HCT116 (cell line): Measurements from ENCODE around the gene USP2. TPM values are rescaled to one million over a fixed set of nuclear protein-coding genes. Genes with fewer than 3 reads are reported as not detected.

Experiments used
- ATAC-seq: fragments of 200-7000 bp; cut with Tn5 transposase; 2 replicates; pipeline ENCODE4 v1.9.1; 2020; ENCODE audit warnings: mild to moderate bottlenecking, moderate library complexity
- BruUV-seq: library from RNA; stranded (reverse); fragments of 400-500 nt; replicated peaks from 2 replicates; lab custom pipeline; 2021; lab: Mats Ljungman, UMichigan
- CTCF ChIA-PET: fragments of 300-600 bp; sonication (Branson Sonifier 250); formaldehyde crosslinking; loops from one replicate; lab custom pipeline; 2021; ENCODE audit warnings: antibody characterized with exemption; lab: Charles Lee
- POLR2A ChIA-PET: fragments of 300-600, 350-600 bp; sonication (Branson Sonifier 250); formaldehyde crosslinking; loops from one replicate; lab custom pipeline; 2021; ENCODE audit warnings: antibody characterized with exemption; lab: Charles Lee
- RAD21 ChIA-PET, 2 experiments: fragments of 300-600 bp; sonication (Branson Sonifier 250); formaldehyde crosslinking; loops; one replicate each; lab custom pipeline; 2023; ENCODE audit warnings: low total read pairs in 2 of 2; ENCODE audit not compliant: uncharacterized antibody in 2 of 2, unreplicated experiment in 2 of 2, low non-redundant PET in 1 of 2; lab: Charles Lee
- DNase-seq: peaks from one replicate; pipeline ENCODE4 v3.0.0-alpha.2; 2010; ENCODE audit warnings: low read depth, low spot score
- H2AFZ ChIP-seq: fragments of 200-600 bp; shearing (Covaris generic), sonication (generic); 2 replicates; pipeline ENCODE4 v1.6.1; 2017; ENCODE audit warnings: low read depth, mixed run types, mixed read lengths, antibody characterized with exemption, low read length; ENCODE audit not compliant: poor library complexity, severe bottlenecking
- H3K27ac ChIP-seq: 2 replicates; pipeline ENCODE4 v1.5.1; 2012; ENCODE audit warnings: low read depth, low read length
- H3K27me3 ChIP-seq: fragments of 200-600 bp; sonication (generic); 2 replicates; pipeline ENCODE4 v1.6.1; 2016; ENCODE audit warnings: mixed run types, low read length, mixed read lengths; ENCODE audit not compliant: insufficient read depth
- H3K36me3 ChIP-seq, 2 experiments: fragments of 200-500 bp in 1 of 2; fragments of 200-600 bp in 1 of 2; sonication (Bioruptor generic) in 1 of 2; sonication (generic) in 1 of 2; 2 replicates each; pipeline versions ENCODE4 v1.5.1 to v1.6.1; 2014 to 2016; ENCODE audit warnings: low read length in 2 of 2, inconsistent platforms in 1 of 2, mixed read lengths in 1 of 2, mixed run types in 1 of 2; ENCODE audit not compliant: insufficient read depth in 2 of 2, control insufficient read depth in 1 of 2
- H3K4me1 ChIP-seq, 2 experiments: fragments of 200-600 bp in 1 of 2; sonication (generic) in 1 of 2; 2 replicates each; pipeline versions ENCODE4 v1.5.1 to v1.6.1; 2012 to 2017; ENCODE audit warnings: low read length in 2 of 2, inconsistent platforms in 1 of 2, mild to moderate bottlenecking in 1 of 2, mixed read lengths in 1 of 2, mixed run types in 1 of 2, moderate library complexity in 1 of 2; ENCODE audit not compliant: insufficient read depth in 2 of 2, control insufficient read depth in 1 of 2
- H3K4me2 ChIP-seq: fragments of 200-600 bp; sonication (generic); 2 replicates; pipeline ENCODE4 v1.6.1; 2017; ENCODE audit warnings: mixed run types, low read length, mixed read lengths
- H3K4me3 ChIP-seq, 2 experiments: fragments of 200-600 bp in 1 of 2; sonication (generic) in 1 of 2; replicated peaks in 1 of 2; 2 replicates each; pipeline ENCODE4 v1.5.1; 2011 to 2016; ENCODE audit warnings: low read length in 2 of 2, control low read depth in 1 of 2, low read depth in 1 of 2, mild to moderate bottlenecking in 1 of 2, mixed read lengths in 1 of 2, mixed run types in 1 of 2
- H3K79me2 ChIP-seq: fragments of 200-600 bp; sonication (generic); 2 replicates; pipeline ENCODE4 v1.6.1; 2017; ENCODE audit warnings: mild to moderate bottlenecking, mixed run types, low read length, moderate library complexity, mixed read lengths; ENCODE audit not compliant: insufficient read depth
- H3K9ac ChIP-seq: fragments of 200-600 bp; sonication (generic); 2 replicates; pipeline ENCODE4 v1.6.1; 2016; ENCODE audit warnings: low read length, mixed read lengths
- H3K9me2 ChIP-seq: fragments of 200-600 bp; sonication (generic), shearing (Covaris generic); 2 replicates; pipeline ENCODE4 v1.6.1; 2017; ENCODE audit warnings: mixed run types, mild to moderate bottlenecking, moderate library complexity; ENCODE audit not compliant: insufficient read depth
- H3K9me3 ChIP-seq, 2 experiments: fragments of 200-500 bp in 1 of 2; fragments of 200-600 bp in 1 of 2; sonication (Bioruptor generic) in 1 of 2; sonication (generic) in 1 of 2; 2 replicates each; pipeline ENCODE4 v1.6.1; 2014 to 2017; ENCODE audit warnings: low read length in 2 of 2, mixed read lengths in 2 of 2, inconsistent platforms in 1 of 2, low read depth in 1 of 2, mild to moderate bottlenecking in 1 of 2, mixed run types in 1 of 2, moderate library complexity in 1 of 2; ENCODE audit not compliant: control insufficient read depth in 1 of 2, insufficient read depth in 1 of 2
- H4K20me1 ChIP-seq: fragments of 200-600 bp; sonication (generic), shearing (Covaris generic); 2 replicates; pipeline ENCODE4 v1.6.1; 2017; ENCODE audit warnings: mixed run types, mild to moderate bottlenecking, moderate library complexity; ENCODE audit not compliant: insufficient read depth
- CBX3 ChIP-seq: IDR thresholded peaks from 2 replicates; pipeline ENCODE4 v1.6.1; 2012; ENCODE audit warnings: low read depth
- CEBPB ChIP-seq: IDR thresholded peaks from 2 replicates; pipeline ENCODE4 v1.6.1; 2012; ENCODE audit warnings: low read depth
- ELF1 ChIP-seq: IDR thresholded peaks from 2 replicates; pipeline ENCODE4 v1.6.1; 2012; ENCODE audit warnings: low read depth, borderline replicate concordance
- EZH2 ChIP-seq: fragments of 200-600 bp; sonication (generic); IDR thresholded peaks from 2 replicates; pipeline ENCODE4 v1.6.1; 2017; ENCODE audit warnings: antibody characterized with exemption, mixed run types
- EZH2phosphoT487 ChIP-seq: fragments of 200-600 bp; IDR thresholded peaks from 2 replicates; pipeline ENCODE4 v1.6.1; 2018; ENCODE audit warnings: antibody characterized with exemption, borderline replicate concordance
- FOSL1 ChIP-seq: IDR thresholded peaks from 2 replicates; pipeline ENCODE4 v1.6.1; 2012; ENCODE audit warnings: low read depth
- JUND ChIP-seq: IDR thresholded peaks from 2 replicates; pipeline ENCODE4 v1.6.1; 2012
- POLR2A ChIP-seq: IDR thresholded peaks from 2 replicates; pipeline ENCODE4 v1.7.0; 2011; ENCODE audit warnings: borderline replicate concordance; ENCODE audit not compliant: insufficient read depth, insufficient read length; ENCODE audit errors: extremely low read depth
- RAD21 ChIP-seq: IDR thresholded peaks from 2 replicates; pipeline ENCODE4 v1.6.1; 2012; ENCODE audit warnings: low read depth, mild to moderate bottlenecking
- SP1 ChIP-seq: IDR thresholded peaks from 2 replicates; pipeline ENCODE4 v1.6.1; 2012; ENCODE audit warnings: low read depth
- SRF ChIP-seq: IDR thresholded peaks from 2 replicates; pipeline ENCODE4 v1.6.1; 2012; ENCODE audit warnings: low read depth
- ZFX ChIP-seq: fragments of 450-650 bp; IDR thresholded peaks from 2 replicates; pipeline ENCODE4 v1.6.1; 2017
- ZNF274 ChIP-seq: fragments of 200-500 bp; sonication (Bioruptor generic); IDR thresholded peaks from 2 replicates; pipeline ENCODE4 v1.6.1; 2014; ENCODE audit warnings: mild to moderate bottlenecking, low read depth, low read length, inconsistent platforms
- intact Hi-C: fragments of 100-400 bp; cut with micrococcal nuclease; formaldehyde crosslinking; loops from 2 replicates; pipeline ENCODE4 v1.10.0; 2022
- total RNA-seq: library from RNA; stranded (reverse); gene quantifications from one replicate; pipeline ENCODE4 v1.2.1, GENCODE V29; 2021; ENCODE audit not compliant: unreplicated experiment
- TF ChIP-seq, protein P1 (sequence below): IDR thresholded peaks from 2 replicates; pipeline ENCODE4 v1.6.1; 2012; ENCODE audit warnings: low read depth
- TF ChIP-seq, protein P2 (sequence below): IDR thresholded peaks from 2 replicates; pipeline ENCODE4 v1.6.1; 2012
- TF ChIP-seq, protein P3 (sequence below), 3 experiments: fragments of 200-600 bp in 1 of 3; sonication (generic) in 1 of 3; IDR thresholded peaks in 2 of 3; conservative IDR thresholded peaks in 1 of 3; 2 replicates each; pipeline ENCODE4 v1.5.1; 2012 to 2017; ENCODE audit warnings: low read depth in 2 of 3, low read length in 2 of 3, antibody characterized with exemption in 1 of 3, borderline replicate concordance in 1 of 3, control low read depth in 1 of 3, mild to moderate bottlenecking in 1 of 3, mixed read lengths in 1 of 3, mixed run types in 1 of 3, moderate library complexity in 1 of 3; ENCODE audit not compliant: insufficient read depth in 1 of 3

Gene USP2
- total RNA-seq, 1 experiment from 2014 or later, result 5.0 TPM

DNA sequence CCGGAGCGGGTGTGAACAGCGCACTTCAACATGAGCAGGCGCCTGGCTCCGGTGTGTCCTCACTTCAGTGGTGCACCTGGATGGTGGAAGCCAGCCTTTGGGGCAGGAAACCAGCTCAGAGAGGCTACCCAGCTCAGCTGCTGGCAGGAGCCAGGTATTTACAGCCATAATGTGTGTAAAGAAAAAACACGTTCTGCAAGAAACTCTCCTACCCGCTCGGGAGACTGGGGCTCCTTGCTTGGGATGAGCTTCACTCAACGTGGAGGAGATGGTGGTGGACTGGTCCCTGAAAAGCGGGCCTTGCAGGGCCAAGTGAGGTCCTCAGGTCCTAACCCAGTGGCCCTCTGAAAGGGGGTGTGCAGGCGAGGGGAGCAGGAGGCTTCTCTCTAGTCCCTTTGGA is 72.1 kb downstream of the USP2 start:
- H3K36me3 ChIP-seq, result peaks cover 0 to 7% of the 10 kb centered on the region in 2 experiments; a peak in 3 of 4 replicates
- ATAC-seq (no peak), DNase-seq (no peak)
- H4K20me1 ChIP-seq, result no peaks in the 10 kb centered on the region
- BruUV-seq, result no TSS peak
- no peaks in the 10 kb centered on the region for H3K4me1 ChIP-seq
- H3K9me2 ChIP-seq, result no peaks in the 10 kb centered on the region
- H2AFZ ChIP-seq, result no peak overlapping the region
- H3K4me3 ChIP-seq, result no peak overlapping the region
- H3K27me3 ChIP-seq, result no peaks in the 10 kb centered on the region
- ChIA-PET POLR2A (no interaction called here), CTCF (interaction anchor here (1.1 kb wide), 1 partner anchor 29 kb away, joined by 3 read pairs; no protein-coding TSS in a partner anchor), RAD21 (no interaction called here)
- H3K9ac ChIP-seq, result no peak overlapping the region
- TF ChIP-seq CBX3 (no peak), SRF (no peak), FOSL1 (no peak), ZFX (no peak), POLR2A (no peak), JUND (no peak), EZH2phosphoT487 (no peak), ELF1 (no peak), EZH2 (no peak), CEBPB (no peak), SP1 (no peak), ZNF274 (no peak), RAD21 (no peak)
- TF ChIP-seq, protein P1, sequence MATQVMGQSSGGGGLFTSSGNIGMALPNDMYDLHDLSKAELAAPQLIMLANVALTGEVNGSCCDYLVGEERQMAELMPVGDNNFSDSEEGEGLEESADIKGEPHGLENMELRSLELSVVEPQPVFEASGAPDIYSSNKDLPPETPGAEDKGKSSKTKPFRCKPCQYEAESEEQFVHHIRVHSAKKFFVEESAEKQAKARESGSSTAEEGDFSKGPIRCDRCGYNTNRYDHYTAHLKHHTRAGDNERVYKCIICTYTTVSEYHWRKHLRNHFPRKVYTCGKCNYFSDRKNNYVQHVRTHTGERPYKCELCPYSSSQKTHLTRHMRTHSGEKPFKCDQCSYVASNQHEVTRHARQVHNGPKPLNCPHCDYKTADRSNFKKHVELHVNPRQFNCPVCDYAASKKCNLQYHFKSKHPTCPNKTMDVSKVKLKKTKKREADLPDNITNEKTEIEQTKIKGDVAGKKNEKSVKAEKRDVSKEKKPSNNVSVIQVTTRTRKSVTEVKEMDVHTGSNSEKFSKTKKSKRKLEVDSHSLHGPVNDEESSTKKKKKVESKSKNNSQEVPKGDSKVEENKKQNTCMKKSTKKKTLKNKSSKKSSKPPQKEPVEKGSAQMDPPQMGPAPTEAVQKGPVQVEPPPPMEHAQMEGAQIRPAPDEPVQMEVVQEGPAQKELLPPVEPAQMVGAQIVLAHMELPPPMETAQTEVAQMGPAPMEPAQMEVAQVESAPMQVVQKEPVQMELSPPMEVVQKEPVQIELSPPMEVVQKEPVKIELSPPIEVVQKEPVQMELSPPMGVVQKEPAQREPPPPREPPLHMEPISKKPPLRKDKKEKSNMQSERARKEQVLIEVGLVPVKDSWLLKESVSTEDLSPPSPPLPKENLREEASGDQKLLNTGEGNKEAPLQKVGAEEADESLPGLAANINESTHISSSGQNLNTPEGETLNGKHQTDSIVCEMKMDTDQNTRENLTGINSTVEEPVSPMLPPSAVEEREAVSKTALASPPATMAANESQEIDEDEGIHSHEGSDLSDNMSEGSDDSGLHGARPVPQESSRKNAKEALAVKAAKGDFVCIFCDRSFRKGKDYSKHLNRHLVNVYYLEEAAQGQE, result no peak
- TF ChIP-seq, protein P2, sequence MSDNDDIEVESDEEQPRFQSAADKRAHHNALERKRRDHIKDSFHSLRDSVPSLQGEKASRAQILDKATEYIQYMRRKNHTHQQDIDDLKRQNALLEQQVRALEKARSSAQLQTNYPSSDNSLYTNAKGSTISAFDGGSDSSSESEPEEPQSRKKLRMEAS, result no peak
- TF ChIP-seq, protein P3, sequence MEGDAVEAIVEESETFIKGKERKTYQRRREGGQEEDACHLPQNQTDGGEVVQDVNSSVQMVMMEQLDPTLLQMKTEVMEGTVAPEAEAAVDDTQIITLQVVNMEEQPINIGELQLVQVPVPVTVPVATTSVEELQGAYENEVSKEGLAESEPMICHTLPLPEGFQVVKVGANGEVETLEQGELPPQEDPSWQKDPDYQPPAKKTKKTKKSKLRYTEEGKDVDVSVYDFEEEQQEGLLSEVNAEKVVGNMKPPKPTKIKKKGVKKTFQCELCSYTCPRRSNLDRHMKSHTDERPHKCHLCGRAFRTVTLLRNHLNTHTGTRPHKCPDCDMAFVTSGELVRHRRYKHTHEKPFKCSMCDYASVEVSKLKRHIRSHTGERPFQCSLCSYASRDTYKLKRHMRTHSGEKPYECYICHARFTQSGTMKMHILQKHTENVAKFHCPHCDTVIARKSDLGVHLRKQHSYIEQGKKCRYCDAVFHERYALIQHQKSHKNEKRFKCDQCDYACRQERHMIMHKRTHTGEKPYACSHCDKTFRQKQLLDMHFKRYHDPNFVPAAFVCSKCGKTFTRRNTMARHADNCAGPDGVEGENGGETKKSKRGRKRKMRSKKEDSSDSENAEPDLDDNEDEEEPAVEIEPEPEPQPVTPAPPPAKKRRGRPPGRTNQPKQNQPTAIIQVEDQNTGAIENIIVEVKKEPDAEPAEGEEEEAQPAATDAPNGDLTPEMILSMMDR (IDR thresholded peaks at IDR 0.05 in 2 of 3, conservative IDR thresholded peaks at IDR 0.05 in 1 of 3; ENCODE audit: borderline replicate concordance in 1 of 3, insufficient read depth in 1 of 3, low read depth in 2 of 3, low read length in 2 of 3), result no peak
- H3K9me3 ChIP-seq, result no peaks in the 10 kb centered on the region
- no peaks in the 10 kb centered on the region for H3K79me2 ChIP-seq
- no peak overlapping the region for H3K27ac ChIP-seq
- intact Hi-C loops, result no loop called here
- no peak overlapping the region for H3K4me2 ChIP-seq
